Endothelial cell of umbilical vein (primary cell): Measurements from ENCODE around the gene GRK1.

Source experiments
- CTCF ChIP-seq, 2 donors: IDR thresholded peaks; 1 replicate in 1 of 2; 2 replicates in 1 of 2; pipeline ENCODE4 v1.5.1; 2011; ENCODE audit warnings: low read length in 2 of 2, mild to moderate bottlenecking in 2 of 2, moderate library complexity in 2 of 2, control low read depth in 1 of 2, inconsistent platforms in 1 of 2, low read depth in 1 of 2; ENCODE audit not compliant: insufficient read depth in 1 of 2; ENCODE audit errors: extremely low read depth in 1 of 2
- EZH2 ChIP-seq: IDR thresholded peaks from 2 replicates; pipeline ENCODE4 v1.6.1; 2012; ENCODE audit warnings: borderline replicate concordance, low read depth, mild to moderate bottlenecking, moderate library complexity, low read length, inconsistent platforms; ENCODE audit not compliant: severe bottlenecking
- FOS ChIP-seq: IDR thresholded peaks from 2 replicates; pipeline ENCODE4 v1.6.1; 2011; ENCODE audit warnings: mild to moderate bottlenecking, low read length, moderate library complexity, borderline replicate concordance; ENCODE audit not compliant: insufficient read depth
- JUN ChIP-seq: IDR thresholded peaks from 2 replicates; pipeline ENCODE4 v1.6.1; 2011; ENCODE audit warnings: borderline replicate concordance, low read depth; ENCODE audit not compliant: insufficient read length, insufficient read depth
- POLR2A ChIP-seq: IDR thresholded peaks from 2 replicates; pipeline ENCODE4 v1.6.1; 2012; ENCODE audit warnings: low read depth, mild to moderate bottlenecking, control low read depth, low read length
- POLR2AphosphoS5 ChIP-seq: IDR thresholded peaks from 2 replicates; pipeline ENCODE4 v1.6.1; 2012; ENCODE audit warnings: low read depth, mild to moderate bottlenecking, control low read depth, low read length, moderate library complexity; ENCODE audit not compliant: insufficient read depth
- TF ChIP-seq, protein P1 (sequence below): IDR thresholded peaks from 2 replicates; pipeline ENCODE4 v1.6.1; 2011; ENCODE audit not compliant: insufficient read depth, insufficient read length

GRCh38 chr13:113758651-113759524 lies 91.9 kb downstream of the GRK1 start, which contains the start of gene TMEM255B:
- TF ChIP-seq CTCF (IDR thresholded peaks at IDR 0.05; ENCODE audit: extremely low read depth in 1 of 2, insufficient read depth in 1 of 2, low read depth in 1 of 2, low read length in 2 of 2) (peak in 1 of 2 donors; percentile 28), POLR2A (peak; percentile 78), JUN (no peak), EZH2 (no peak), FOS (no peak), POLR2AphosphoS5 (peak; percentile 89)
- TF ChIP-seq, protein P1, sequence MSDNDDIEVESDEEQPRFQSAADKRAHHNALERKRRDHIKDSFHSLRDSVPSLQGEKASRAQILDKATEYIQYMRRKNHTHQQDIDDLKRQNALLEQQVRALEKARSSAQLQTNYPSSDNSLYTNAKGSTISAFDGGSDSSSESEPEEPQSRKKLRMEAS, result no peak
